Suprapubic skin (tissue), 4 donors: ENCODE results near the gene NRTN.

Experiments used
- POLR2A ChIP-seq, 2 donors: fragments of 450-650 bp; IDR thresholded peaks; one replicate each; pipeline ENCODE4 v1.6.1; 2017; ENCODE audit warnings: antibody characterized with exemption in 2 of 2, mild to moderate bottlenecking in 2 of 2, moderate library complexity in 2 of 2
- POLR2AphosphoS5 ChIP-seq, 3 donors: sonication (generic); formaldehyde crosslinking; IDR thresholded peaks; one replicate each; pipeline ENCODE4 v1.6.1; 2017; ENCODE audit warnings: antibody characterized with exemption in 3 of 3
- TF ChIP-seq, protein P1 (sequence below), 2 donors: fragments of 200-600 bp in 1 of 2; fragments of 450-650 bp in 1 of 2; sonication (generic) in 1 of 2; IDR thresholded peaks; one replicate each; pipeline ENCODE4 v1.5.1; 2016 to 2019; ENCODE audit warnings: antibody characterized with exemption in 2 of 2, mild to moderate bottlenecking in 1 of 2, moderate library complexity in 1 of 2

DNA sequence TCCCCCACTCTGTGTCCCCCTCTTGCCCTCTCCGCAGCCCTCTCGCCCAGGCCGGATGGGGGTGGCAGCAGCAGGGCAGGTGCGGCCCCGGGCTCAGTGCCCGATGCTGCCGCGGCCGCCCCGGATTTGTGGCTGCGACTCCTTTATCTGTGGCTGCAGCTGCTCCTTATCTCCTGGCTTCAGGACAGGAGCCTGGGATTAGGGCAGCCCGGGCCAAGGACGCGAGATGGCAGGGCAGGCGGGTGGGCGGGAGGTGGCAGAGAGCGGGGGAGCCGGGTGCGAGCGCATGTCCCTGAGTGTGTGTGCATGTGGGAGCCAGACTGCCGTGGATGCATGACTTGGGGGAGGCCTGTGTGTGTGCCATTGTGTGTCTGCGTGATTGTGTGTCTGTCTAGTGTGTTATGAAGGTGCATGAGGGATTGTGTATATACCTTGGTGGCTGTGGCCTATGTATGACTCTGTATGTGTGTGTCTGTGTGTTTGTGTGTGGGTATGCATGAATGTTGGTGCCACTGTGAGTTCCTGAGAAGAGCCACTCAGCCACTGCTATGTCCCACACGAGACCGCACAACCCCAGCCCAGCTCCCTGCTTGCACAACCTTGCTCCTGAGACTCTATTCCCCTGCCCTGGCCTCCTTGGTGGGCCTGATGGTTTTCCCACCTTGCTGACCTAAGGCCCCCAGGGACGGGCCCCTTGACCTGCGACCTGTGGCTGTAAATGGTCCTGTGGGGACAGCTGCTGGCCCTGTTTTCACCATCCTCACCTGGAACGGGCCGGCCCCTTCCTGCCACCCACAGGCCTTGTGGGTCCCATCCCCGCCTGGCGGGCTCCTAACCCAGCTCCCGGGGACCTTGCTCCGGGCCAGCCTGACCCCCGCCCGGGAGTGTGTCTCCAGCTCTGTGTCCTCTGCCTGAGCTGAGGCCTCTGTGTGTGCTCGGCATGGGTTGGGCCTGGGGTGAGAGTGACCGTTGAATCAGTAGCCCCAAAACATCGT, 5.3 kb upstream of the NRTN start:
- TF ChIP-seq, protein P1, sequence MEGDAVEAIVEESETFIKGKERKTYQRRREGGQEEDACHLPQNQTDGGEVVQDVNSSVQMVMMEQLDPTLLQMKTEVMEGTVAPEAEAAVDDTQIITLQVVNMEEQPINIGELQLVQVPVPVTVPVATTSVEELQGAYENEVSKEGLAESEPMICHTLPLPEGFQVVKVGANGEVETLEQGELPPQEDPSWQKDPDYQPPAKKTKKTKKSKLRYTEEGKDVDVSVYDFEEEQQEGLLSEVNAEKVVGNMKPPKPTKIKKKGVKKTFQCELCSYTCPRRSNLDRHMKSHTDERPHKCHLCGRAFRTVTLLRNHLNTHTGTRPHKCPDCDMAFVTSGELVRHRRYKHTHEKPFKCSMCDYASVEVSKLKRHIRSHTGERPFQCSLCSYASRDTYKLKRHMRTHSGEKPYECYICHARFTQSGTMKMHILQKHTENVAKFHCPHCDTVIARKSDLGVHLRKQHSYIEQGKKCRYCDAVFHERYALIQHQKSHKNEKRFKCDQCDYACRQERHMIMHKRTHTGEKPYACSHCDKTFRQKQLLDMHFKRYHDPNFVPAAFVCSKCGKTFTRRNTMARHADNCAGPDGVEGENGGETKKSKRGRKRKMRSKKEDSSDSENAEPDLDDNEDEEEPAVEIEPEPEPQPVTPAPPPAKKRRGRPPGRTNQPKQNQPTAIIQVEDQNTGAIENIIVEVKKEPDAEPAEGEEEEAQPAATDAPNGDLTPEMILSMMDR (IDR thresholded peaks at IDR 0.05) = no peak
- TF ChIP-seq POLR2A (IDR thresholded peaks at IDR 0.05) (no peak), POLR2AphosphoS5 (IDR thresholded peaks at IDR 0.05) (no peak)
